Omental fat pad (tissue), 4 donors: ENCODE data around the gene GABPB1. TPM values are rescaled to one million over a fixed set of nuclear protein-coding genes. Genes with fewer than 3 reads are reported as not detected.

Experiments
- ATAC-seq: fragments of 150-250 bp; one replicate; pipeline ENCODE4 v1.9.1; 2016; ENCODE audit warnings: mild to moderate bottlenecking, moderate library complexity; ENCODE audit not compliant: low FRiP score
- DNase-seq: peaks from one replicate; pipeline ENCODE4 v3.0.0-alpha.2; 2019; ENCODE audit warnings: low spot score
- total RNA-seq, 4 donors: library from RNA; depleted of rRNA; stranded (reverse); fragments of >200 nt; gene quantifications; one replicate each; pipeline ENCODE4 v1.1.0, GENCODE V29; 2016
- TF ChIP-seq, protein P1 (sequence below), 3 donors: fragments of 450-650 bp; IDR thresholded peaks; one replicate each; pipeline ENCODE4 v1.5.1; 2016 to 2017; ENCODE audit warnings: antibody characterized with exemption in 3 of 3, mild to moderate bottlenecking in 3 of 3, moderate library complexity in 2 of 3

GABPB1 gene
- total RNA-seq, 4 donors from 2014 or later, result 16.8 to 55.5 (median 30.6) TPM

GRCh38 chr15:50252556-50252955 lies 102.4 kb downstream of the GABPB1 start:
- TF ChIP-seq, protein P1, sequence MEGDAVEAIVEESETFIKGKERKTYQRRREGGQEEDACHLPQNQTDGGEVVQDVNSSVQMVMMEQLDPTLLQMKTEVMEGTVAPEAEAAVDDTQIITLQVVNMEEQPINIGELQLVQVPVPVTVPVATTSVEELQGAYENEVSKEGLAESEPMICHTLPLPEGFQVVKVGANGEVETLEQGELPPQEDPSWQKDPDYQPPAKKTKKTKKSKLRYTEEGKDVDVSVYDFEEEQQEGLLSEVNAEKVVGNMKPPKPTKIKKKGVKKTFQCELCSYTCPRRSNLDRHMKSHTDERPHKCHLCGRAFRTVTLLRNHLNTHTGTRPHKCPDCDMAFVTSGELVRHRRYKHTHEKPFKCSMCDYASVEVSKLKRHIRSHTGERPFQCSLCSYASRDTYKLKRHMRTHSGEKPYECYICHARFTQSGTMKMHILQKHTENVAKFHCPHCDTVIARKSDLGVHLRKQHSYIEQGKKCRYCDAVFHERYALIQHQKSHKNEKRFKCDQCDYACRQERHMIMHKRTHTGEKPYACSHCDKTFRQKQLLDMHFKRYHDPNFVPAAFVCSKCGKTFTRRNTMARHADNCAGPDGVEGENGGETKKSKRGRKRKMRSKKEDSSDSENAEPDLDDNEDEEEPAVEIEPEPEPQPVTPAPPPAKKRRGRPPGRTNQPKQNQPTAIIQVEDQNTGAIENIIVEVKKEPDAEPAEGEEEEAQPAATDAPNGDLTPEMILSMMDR (IDR thresholded peaks at IDR 0.05), result no peak
- ATAC-seq (no peak), DNase-seq (no peak)

- no peak for DNase-seq
- TF ChIP-seq, protein P1 (IDR thresholded peaks at IDR 0.05), result no peak
- no peak for ATAC-seq
Observed at GRCh38 chr15:50251638-50252182, 103.3 kb downstream of the GABPB1 start.

DNA sequence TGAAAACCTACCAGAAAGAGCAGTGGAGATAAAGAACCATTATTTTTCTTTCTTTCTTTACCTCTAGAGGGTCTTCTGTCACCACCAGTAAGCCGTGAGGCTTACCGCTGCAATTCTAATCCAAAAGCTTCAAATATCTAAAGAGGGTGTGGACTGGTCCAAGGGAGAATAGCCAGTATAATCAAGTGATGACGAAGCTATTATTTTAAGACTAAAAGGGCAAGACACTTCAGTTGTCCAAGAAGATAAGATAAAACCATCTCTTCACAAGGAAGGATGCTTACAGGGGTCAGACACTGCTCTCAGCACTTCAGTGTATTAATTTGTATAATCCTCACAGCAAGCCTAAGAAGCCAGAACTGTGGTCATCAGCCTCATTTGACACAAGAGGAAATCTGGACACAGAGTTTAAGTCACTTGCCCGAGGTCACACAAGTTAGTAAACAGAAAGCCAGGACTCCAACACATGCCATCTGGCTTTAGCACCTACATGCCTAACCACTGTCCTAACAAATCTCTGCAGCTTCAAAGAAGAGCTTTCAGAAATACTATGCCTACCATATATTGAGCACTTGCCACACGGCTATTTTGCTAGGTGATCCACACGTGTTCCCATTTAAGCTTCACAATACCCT lies 104.1 kb downstream of the GABPB1 start:
- DNase-seq (no peak), ATAC-seq (no peak)
- TF ChIP-seq, protein P1 (IDR thresholded peaks at IDR 0.05), result no peak

GRCh38 chr15:50249704-50250103 lies 105.3 kb downstream of the GABPB1 start:
- DNase-seq, result no peak
- ATAC-seq, result no peak
- TF ChIP-seq, protein P1 (IDR thresholded peaks at IDR 0.05), result no peak

DNA sequence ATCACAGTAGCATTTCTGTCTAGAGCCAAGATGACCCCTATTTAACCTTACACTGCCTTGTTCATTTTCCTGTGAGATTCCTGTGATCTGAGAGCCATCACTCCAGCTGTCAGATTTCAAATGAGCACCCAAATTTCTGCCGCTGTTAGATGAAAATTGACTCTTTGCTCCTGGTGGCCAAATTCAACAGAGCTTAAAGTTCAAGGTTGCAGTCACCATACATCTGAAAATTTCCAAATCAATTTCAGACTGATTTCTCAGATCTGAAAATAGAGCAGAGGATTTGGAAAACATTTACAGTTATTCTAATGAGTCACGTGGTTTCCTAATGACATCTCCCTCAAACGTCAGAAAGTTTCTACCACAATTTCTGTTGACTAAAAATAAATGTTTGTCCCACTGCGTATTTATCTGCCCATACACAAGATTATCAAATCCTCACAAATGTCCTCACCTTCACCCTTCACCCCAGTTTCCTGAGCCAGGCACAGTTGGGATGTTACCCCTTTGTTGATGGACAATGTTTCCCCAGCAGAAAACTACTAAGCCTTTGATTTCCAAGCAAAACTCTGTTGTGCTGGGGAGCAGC lies 105.9 kb downstream of the GABPB1 start:
- DNase-seq (no peak), ATAC-seq (no peak)
- TF ChIP-seq, protein P1 (IDR thresholded peaks at IDR 0.05), result no peak

DNA sequence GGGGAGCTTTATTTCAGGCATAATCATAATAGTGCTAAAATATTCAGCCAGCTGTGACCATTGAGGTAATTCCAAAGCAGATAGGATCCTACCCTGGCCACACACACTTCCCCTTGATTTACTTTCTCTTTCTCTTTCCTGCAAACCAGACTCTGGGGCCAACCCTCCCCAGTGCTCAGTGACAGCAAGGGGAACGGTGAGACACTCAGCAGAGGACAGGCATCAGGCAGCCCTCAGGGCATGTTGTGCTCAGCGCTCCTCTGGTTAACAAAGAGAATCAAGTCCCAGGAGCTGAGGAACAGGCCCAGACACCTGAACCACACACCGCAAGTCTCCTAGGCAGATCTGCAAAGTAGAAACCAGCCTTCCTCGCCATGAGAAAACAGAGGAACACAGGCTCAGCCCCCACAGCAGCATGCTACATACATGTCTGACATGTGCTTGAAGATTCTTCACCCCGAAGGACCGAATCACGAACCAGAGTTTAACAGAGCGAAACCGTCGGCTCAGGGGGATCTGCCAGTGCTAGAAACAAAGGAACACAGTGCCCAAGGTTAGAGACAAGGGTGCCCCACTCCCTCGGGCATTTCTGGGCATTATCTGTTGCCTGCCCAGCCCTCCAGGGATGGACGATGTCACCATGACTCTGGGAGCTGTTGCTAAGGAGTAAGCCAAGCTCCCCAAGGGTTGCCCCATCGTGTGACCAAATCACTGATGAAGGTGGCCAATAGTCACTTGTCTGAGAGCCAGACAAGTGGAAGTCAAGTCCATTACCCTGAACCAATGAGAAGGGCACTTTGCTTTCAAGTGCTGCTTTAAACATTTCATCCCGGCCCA lies 107.0 kb downstream of the GABPB1 start:
- ATAC-seq (no peak), DNase-seq (no peak)
- TF ChIP-seq, protein P1 (IDR thresholded peaks at IDR 0.05), result no peak
